ENCODE data around the gene UBN2. TPM values are rescaled to one million over a fixed set of nuclear protein-coding genes. Genes with fewer than 3 reads are reported as not detected.

UBN2 gene
- total RNA-seq, 1 donor from 2014 or later, result 30.1 TPM

- H3K27me3 Mint-ChIP-seq (ENCODE audit: low read depth), result peaks cover 6% of the 10 kb centered on the region
- peaks cover 5% of the 10 kb centered on the region for H3K9me3 Mint-ChIP-seq
- peaks cover 4% of the 10 kb centered on the region for H3K36me3 Mint-ChIP-seq (ENCODE audit: low read depth)
- DNase-seq (ENCODE audit: low read depth, low spot score), result no peak
- peaks cover 5% of the 10 kb centered on the region for H3K4me1 Mint-ChIP-seq
- no peak for TF ChIP-seq CTCF (conservative IDR thresholded peaks at IDR 0.05)
- H3K4me3 Mint-ChIP-seq, result no peak overlapping the region
- no peak overlapping the region for H3K27ac Mint-ChIP-seq (ENCODE audit: unreplicated experiment)
These were observed 103.5 kb downstream of the UBN2 start for GRCh38 chr7:139334399-139335150.

GRCh38 chr7:139339025-139339424 is 108.0 kb downstream of the UBN2 start:
- no peak for TF ChIP-seq CTCF (conservative IDR thresholded peaks at IDR 0.05)
- Mint-ChIP-seq H3K27ac (ENCODE audit: unreplicated experiment) (peak overlapping the region; percentile 37), H3K4me1 (peaks cover 32% of the 10 kb centered on the region), H3K4me3 (peak overlapping the region; percentile 97), H3K27me3 (ENCODE audit: low read depth) (peaks cover 22% of the 10 kb centered on the region), H3K9me3 (peaks cover 9% of the 10 kb centered on the region), H3K36me3 (ENCODE audit: low read depth) (peaks cover 16% of the 10 kb centered on the region)
- no peak for DNase-seq (ENCODE audit: low read depth, low spot score)

GRCh38 chr7:139339698-139340036 is 108.6 kb downstream of the UBN2 start:
- no peak for TF ChIP-seq CTCF (conservative IDR thresholded peaks at IDR 0.05)
- H3K4me3 Mint-ChIP-seq, result peak overlapping the region; percentile 97
- no peak for DNase-seq (ENCODE audit: low read depth, low spot score)
- H3K36me3 Mint-ChIP-seq (ENCODE audit: low read depth), result peaks cover 19% of the 10 kb centered on the region
- H3K27me3 Mint-ChIP-seq (ENCODE audit: low read depth), result peaks cover 22% of the 10 kb centered on the region
- peaks cover 36% of the 10 kb centered on the region for H3K4me1 Mint-ChIP-seq
- H3K27ac Mint-ChIP-seq (ENCODE audit: unreplicated experiment), result peak overlapping the region; percentile 100
- H3K9me3 Mint-ChIP-seq, result peaks cover 9% of the 10 kb centered on the region

- Mint-ChIP-seq H3K36me3 (ENCODE audit: low read depth) (peaks cover 22% of the 10 kb centered on the region), H3K4me1 (peaks cover 36% of the 10 kb centered on the region), H3K27me3 (ENCODE audit: low read depth) (peaks cover 22% of the 10 kb centered on the region), H3K4me3 (peak overlapping the region; percentile 97), H3K27ac (ENCODE audit: unreplicated experiment) (peak overlapping the region; percentile 100), H3K9me3 (peaks cover 9% of the 10 kb centered on the region)
- peak; percentile 81 for TF ChIP-seq CTCF (conservative IDR thresholded peaks at IDR 0.05)
- peak; percentile 98 for DNase-seq (ENCODE audit: low read depth, low spot score)
These were observed 109.2 kb downstream of the UBN2 start for GRCh38 chr7:139340037-139340807.

- peak overlapping the region; percentile 100 for H3K27ac Mint-ChIP-seq (ENCODE audit: unreplicated experiment)
- H3K4me3 Mint-ChIP-seq, result peak overlapping the region; percentile 97
- peaks cover 25% of the 10 kb centered on the region for H3K36me3 Mint-ChIP-seq (ENCODE audit: low read depth)
- peaks cover 22% of the 10 kb centered on the region for H3K27me3 Mint-ChIP-seq (ENCODE audit: low read depth)
- H3K9me3 Mint-ChIP-seq, result peaks cover 9% of the 10 kb centered on the region
- TF ChIP-seq CTCF (conservative IDR thresholded peaks at IDR 0.05), result no peak
- no peak for DNase-seq (ENCODE audit: low read depth, low spot score)
- H3K4me1 Mint-ChIP-seq, result peaks cover 36% of the 10 kb centered on the region
These were observed 109.7 kb downstream of the UBN2 start for GRCh38 chr7:139340808-139341057.

Data from neural crest cell (in vitro differentiated cells).